ENCODE data around the gene PRSS8. TPM values are rescaled to one million over a fixed set of nuclear protein-coding genes. Genes with fewer than 3 reads are reported as not detected.
"Not testable (repeated sequence)": the region's sequence is repeated elsewhere in the genome, so short reads cannot be mapped to it uniquely, and the experiment has no call there.

Gene PRSS8
- 0.20 TPM in 1 of 2 replicates, not detected in the other for total RNA-seq (2014; rRNA removed; shearing (Covaris generic))

- DNase-seq (ENCODE audit: low read depth), result peak; percentile 32
These were observed at the start of gene PRSS8 for GRCh38 chr16:31135535-31136286. PRSS8 (minus strand) TSS chr16:31135727; CDS start chr16:31135498, 229 bp downstream.

- no peak for DNase-seq (ENCODE audit: low read depth)
These were observed 49.4 kb upstream of the PRSS8 start for GRCh38 chr16:31184888-31185287.

GRCh38 chr16:31183432-31184428, 48.2 kb upstream of the PRSS8 start:
- DNase-seq (ENCODE audit: low read depth), result no peak

GRCh38 chr16:31182391-31182790, 46.9 kb upstream of the PRSS8 start:
- DNase-seq (ENCODE audit: low read depth), result no peak

GRCh38 chr16:31181102-31181830, 45.7 kb upstream of the PRSS8 start:
- peak; percentile 59 for DNase-seq (ENCODE audit: low read depth)

GRCh38 chr16:31179747-31180459, 44.4 kb upstream of the PRSS8 start, which contains the start of gene FUS:
FUS (plus strand) TSS chr16:31180139; CDS start chr16:31180215, 76 bp downstream.
- DNase-seq (ENCODE audit: low read depth), result peak; percentile 78

GRCh38 chr16:31179219-31179746, 43.8 kb upstream of the PRSS8 start:
- DNase-seq (ENCODE audit: low read depth), result no peak

- peak; percentile 98 for DNase-seq (ENCODE audit: low read depth)
These were observed 41.6 kb upstream of the PRSS8 start for GRCh38 chr16:31177136-31177535.

GRCh38 chr16:31170048-31170447, 34.5 kb upstream of the PRSS8 start:
- not testable (repeated sequence) for DNase-seq (ENCODE audit: low read depth)

- DNase-seq (ENCODE audit: low read depth), result peak; percentile 45
These were observed 33.3 kb upstream of the PRSS8 start for GRCh38 chr16:31168848-31169247.

- DNase-seq (ENCODE audit: low read depth), result no peak
These were observed 31.8 kb upstream of the PRSS8 start for GRCh38 chr16:31167315-31167714.

- no peak for DNase-seq (ENCODE audit: low read depth)
These were observed 21.6 kb upstream of the PRSS8 start for GRCh38 chr16:31157136-31157535.

GRCh38 chr16:31150976-31151375, 15.4 kb upstream of the PRSS8 start:
- not testable (repeated sequence) for DNase-seq (ENCODE audit: low read depth)

- no peak for DNase-seq (ENCODE audit: low read depth)
These were observed 14.7 kb upstream of the PRSS8 start, which contains the start of gene PRSS36 for GRCh38 chr16:31149894-31150890. PRSS36 (minus strand) TSS chr16:31150066; CDS start chr16:31150035, 31 bp downstream.

- no peak for DNase-seq (ENCODE audit: low read depth)
These were observed 13.8 kb upstream of the PRSS8 start for GRCh38 chr16:31149332-31149731.

GRCh38 chr16:31148896-31149295, 13.4 kb upstream of the PRSS8 start:
- no peak for DNase-seq (ENCODE audit: low read depth)

GRCh38 chr16:31148281-31148728, 12.8 kb upstream of the PRSS8 start:
- no peak for DNase-seq (ENCODE audit: low read depth)

- no peak for DNase-seq (ENCODE audit: low read depth)
These were observed 12.0 kb upstream of the PRSS8 start for GRCh38 chr16:31147574-31147973.

- DNase-seq (ENCODE audit: low read depth), result no peak
These were observed 10.0 kb upstream of the PRSS8 start for GRCh38 chr16:31145398-31145990.

All from M059J (cell line).